Measurements from ENCODE around the gene ISOC1.

The ISOC1 gene

GRCh38 chr5:129094924-129095899 lies 663 bp downstream of the ISOC1 start:
- peak; percentile 13 for DNase-seq (ENCODE audit: low read depth)

- DNase-seq (ENCODE audit: low read depth) = no peak
These were observed 1.9 kb downstream of the ISOC1 start for GRCh38 chr5:129096382-129096991.

GRCh38 chr5:129097498-129098296 lies 3.1 kb downstream of the ISOC1 start:
- no peak for DNase-seq (ENCODE audit: low read depth)

GRCh38 chr5:129098488-129099183 lies 4.1 kb downstream of the ISOC1 start:
- peak; percentile 40 for DNase-seq (ENCODE audit: low read depth)

GRCh38 chr5:129099184-129099569 lies 4.6 kb downstream of the ISOC1 start:
- no peak for DNase-seq (ENCODE audit: low read depth)

- no peak for DNase-seq (ENCODE audit: low read depth)
These were observed 7.2 kb downstream of the ISOC1 start for GRCh38 chr5:129101794-129102193.

- no peak for DNase-seq (ENCODE audit: low read depth)
These were observed 8.8 kb downstream of the ISOC1 start for GRCh38 chr5:129103397-129103796.

- no peak for DNase-seq (ENCODE audit: low read depth)
These were observed 10.4 kb downstream of the ISOC1 start for GRCh38 chr5:129104915-129105455.

GRCh38 chr5:129107637-129108036 lies 13.1 kb downstream of the ISOC1 start:
- no peak for DNase-seq (ENCODE audit: low read depth)

- peak; percentile 12 for DNase-seq (ENCODE audit: low read depth)
These were observed 16.2 kb downstream of the ISOC1 start for GRCh38 chr5:129110742-129111141.

- DNase-seq (ENCODE audit: low read depth) = no peak
These were observed 16.8 kb downstream of the ISOC1 start for GRCh38 chr5:129111351-129111750.

GRCh38 chr5:129112295-129112694 lies 17.7 kb downstream of the ISOC1 start:
- no peak for DNase-seq (ENCODE audit: low read depth)

- no peak for DNase-seq (ENCODE audit: low read depth)
These were observed 19.3 kb downstream of the ISOC1 start for GRCh38 chr5:129113867-129114266.

- DNase-seq (ENCODE audit: low read depth) = no peak
These were observed 20.1 kb downstream of the ISOC1 start for GRCh38 chr5:129114539-129115193.

GRCh38 chr5:129115680-129116079 lies 21.1 kb downstream of the ISOC1 start:
- no peak for DNase-seq (ENCODE audit: low read depth)

- no peak for DNase-seq (ENCODE audit: low read depth)
These were observed 22.2 kb downstream of the ISOC1 start for GRCh38 chr5:129116797-129117196.

GRCh38 chr5:129118405-129118804 lies 23.9 kb downstream of the ISOC1 start:
- no peak for DNase-seq (ENCODE audit: low read depth)

- DNase-seq (ENCODE audit: low read depth) = no peak
These were observed 24.3 kb downstream of the ISOC1 start for GRCh38 chr5:129118826-129119225.

GRCh38 chr5:129120158-129120581 lies 25.6 kb downstream of the ISOC1 start:
- no peak for DNase-seq (ENCODE audit: low read depth)

GRCh38 chr5:129122560-129122959 lies 28.0 kb downstream of the ISOC1 start:
- DNase-seq (ENCODE audit: low read depth) = no peak

- DNase-seq (ENCODE audit: low read depth) = no peak
These were observed 30.1 kb downstream of the ISOC1 start for GRCh38 chr5:129124608-129125007.
